Tibial nerve (tissue), 4 donors: ENCODE results near the gene UBASH3A. TPM values are rescaled to one million over a fixed set of nuclear protein-coding genes. Genes with fewer than 3 reads are reported as not detected.

ENCODE experiments used
- DNase-seq, 2 donors: peaks; one replicate each; pipeline ENCODE4 v3.0.0-alpha.2; 2019; ENCODE audit warnings: low spot score in 2 of 2
- H3K27ac ChIP-seq, 4 donors: fragments of 200-600 bp; sonication (generic) in 3 of 4; one replicate each; pipeline ENCODE4 v1.5.1; 2017 to 2019; ENCODE audit warnings: mild to moderate bottlenecking in 1 of 4
- H3K27me3 ChIP-seq, 2 donors: fragments of 200-600 bp; sonication (generic) in 1 of 2; one replicate each; pipeline versions ENCODE4 v1.5.1 to v1.6.0; 2017 to 2019
- H3K36me3 ChIP-seq, 3 donors: fragments of 200-600 bp; sonication (generic); one replicate each; pipeline ENCODE4 v1.5.1; 2018 to 2019
- H3K4me1 ChIP-seq, 4 donors: fragments of 200-600 bp; sonication (generic) in 3 of 4; one replicate each; pipeline ENCODE4 v1.5.1; 2017 to 2019
- H3K4me3 ChIP-seq, 4 donors: fragments of 200-600 bp; sonication (generic) in 3 of 4; one replicate each; pipeline ENCODE4 v1.5.1; 2017 to 2019; ENCODE audit warnings: mild to moderate bottlenecking in 1 of 4, moderate library complexity in 1 of 4
- H3K9me3 ChIP-seq, 4 donors: fragments of 200-600 bp; sonication (generic) in 3 of 4; one replicate each; pipeline ENCODE4 v1.5.1; 2017 to 2019
- CTCF ChIP-seq, 5 experiments: fragments of 200-600 bp in 3 of 5; fragments of 450-650 bp in 2 of 5; sonication (generic) in 3 of 5; IDR thresholded peaks; one replicate each; pipeline ENCODE4 v1.5.1; 2016 to 2019; ENCODE audit warnings: antibody characterized with exemption in 5 of 5, mild to moderate bottlenecking in 3 of 5, moderate library complexity in 2 of 5
- EP300 ChIP-seq, 2 donors: sonication (generic); formaldehyde crosslinking; IDR thresholded peaks; one replicate each; pipeline ENCODE4 v1.6.1; 2017; ENCODE audit warnings: antibody characterized with exemption in 2 of 2, mild to moderate bottlenecking in 1 of 2
- POLR2A ChIP-seq, 2 donors: fragments of 450-650 bp; IDR thresholded peaks; one replicate each; pipeline ENCODE4 v1.6.1; 2017; ENCODE audit warnings: antibody characterized with exemption in 2 of 2, mild to moderate bottlenecking in 2 of 2, moderate library complexity in 2 of 2
- WGBS, 2 donors: methylation state at CpG; one replicate each; pipeline ENCODE4 v1.1.5; 2018; 5-methylcytosine and 5-hydroxymethylcytosine counted together
- total RNA-seq, 4 donors: library from RNA; depleted of rRNA; stranded (reverse); fragments of >200 nt; gene quantifications; one replicate each; pipeline ENCODE4 v1.1.0, GENCODE V29; 2016

The UBASH3A gene
- total RNA-seq, 4 donors from 2014 or later, result 0.59 to 5.9 (median 0.90) TPM; not detected in 1

- Histone ChIP-seq H3K9me3 (peaks cover 0 to 28% (median 2%) of the 10 kb centered on the region in 4 donors), H3K4me3 (no peak overlapping the region), H3K27me3 (no peaks in the 10 kb centered on the region), H3K36me3 (no peaks in the 10 kb centered on the region), H3K4me1 (peaks cover 0 to 4% (median 0%) of the 10 kb centered on the region in 4 donors), H3K27ac (no peak overlapping the region)
- no peak for DNase-seq
- TF ChIP-seq EP300 (IDR thresholded peaks at IDR 0.05), result no peak
- no peak for TF ChIP-seq CTCF (IDR thresholded peaks at IDR 0.05)
- TF ChIP-seq POLR2A (IDR thresholded peaks at IDR 0.05), result no peak
- 31 to 57% methylated on average over 9 of the region's 9 CpGs for WGBS, 2 donors
Observed at GRCh38 chr21:42429856-42430255, 26.2 kb downstream of the UBASH3A start.

- WGBS, 2 donors, result 79 to 84% methylated on average over 6 of the region's 6 CpGs
- H3K4me3 ChIP-seq, result no peak overlapping the region
- no peak overlapping the region for H3K27ac ChIP-seq
- no peak for DNase-seq
- no peaks in the 10 kb centered on the region for H3K4me1 ChIP-seq
- H3K9me3 ChIP-seq, result peaks cover 0 to 28% (median 2%) of the 10 kb centered on the region in 4 donors
- no peaks in the 10 kb centered on the region for H3K27me3 ChIP-seq
- H3K36me3 ChIP-seq, result no peaks in the 10 kb centered on the region
- TF ChIP-seq POLR2A (IDR thresholded peaks at IDR 0.05) (no peak), CTCF (IDR thresholded peaks at IDR 0.05) (no peak), EP300 (IDR thresholded peaks at IDR 0.05) (no peak)
Observed at GRCh38 chr21:42430521-42430920, 26.8 kb downstream of the UBASH3A start.

- WGBS, 2 donors, result 62% methylated on average over 7 of the region's 7 CpGs
- DNase-seq, result no peak
- no peaks in the 10 kb centered on the region for H3K36me3 ChIP-seq
- TF ChIP-seq CTCF (IDR thresholded peaks at IDR 0.05) (no peak), EP300 (IDR thresholded peaks at IDR 0.05) (no peak), POLR2A (IDR thresholded peaks at IDR 0.05) (no peak)
- no peak overlapping the region for H3K27ac ChIP-seq
- no peaks in the 10 kb centered on the region for H3K27me3 ChIP-seq
- H3K9me3 ChIP-seq, result peaks cover 0 to 28% (median 2%) of the 10 kb centered on the region in 4 donors
- H3K4me1 ChIP-seq, result no peaks in the 10 kb centered on the region
- no peak overlapping the region for H3K4me3 ChIP-seq
Observed at GRCh38 chr21:42431196-42431595, 27.5 kb downstream of the UBASH3A start.

GRCh38 chr21:42432695-42433094 lies 29.0 kb downstream of the UBASH3A start:
- H3K27ac ChIP-seq, result no peak overlapping the region
- H3K4me3 ChIP-seq, result no peak overlapping the region
- no peaks in the 10 kb centered on the region for H3K4me1 ChIP-seq
- H3K9me3 ChIP-seq, result peaks cover 0 to 35% (median 2%) of the 10 kb centered on the region in 4 donors
- TF ChIP-seq EP300 (IDR thresholded peaks at IDR 0.05) (no peak), POLR2A (IDR thresholded peaks at IDR 0.05) (no peak), CTCF (IDR thresholded peaks at IDR 0.05) (no peak)
- H3K36me3 ChIP-seq, result no peaks in the 10 kb centered on the region
- DNase-seq, result no peak
- H3K27me3 ChIP-seq, result no peaks in the 10 kb centered on the region
- 84 to 88% methylated on average over 1 of the region's 1 CpG for WGBS, 2 donors

GRCh38 chr21:42433946-42434551 lies 30.3 kb downstream of the UBASH3A start:
- H3K9me3 ChIP-seq, result peaks cover 0 to 35% (median 2%) of the 10 kb centered on the region in 4 donors
- H3K4me1 ChIP-seq, result no peaks in the 10 kb centered on the region
- no peak for DNase-seq
- H3K27ac ChIP-seq, result no peak overlapping the region
- no peak overlapping the region for H3K4me3 ChIP-seq
- TF ChIP-seq POLR2A (IDR thresholded peaks at IDR 0.05) (no peak), EP300 (IDR thresholded peaks at IDR 0.05) (no peak), CTCF (IDR thresholded peaks at IDR 0.05) (no peak)
- H3K27me3 ChIP-seq, result no peaks in the 10 kb centered on the region
- H3K36me3 ChIP-seq, result no peaks in the 10 kb centered on the region
- 67 to 77% methylated on average over 10 of the region's 10 CpGs for WGBS, 2 donors
